Nephron progenitor cell (in vitro differentiated cells): ENCODE data around the gene ZBTB34.

Source experiments
- DNase-seq: peaks from one replicate; pipeline ENCODE4 v3.0.0; 2021
- H3K27ac Mint-ChIP-seq: 2 replicates; pipeline ENCODE4 v1.8.0; 2021; ENCODE audit warnings: mild to moderate bottlenecking, moderate library complexity, mixed read lengths
- H3K27me3 Mint-ChIP-seq: 2 replicates; pipeline ENCODE4 v1.8.0; 2021; ENCODE audit warnings: mild to moderate bottlenecking, low read depth, mixed read lengths; ENCODE audit not compliant: poor library complexity
- H3K36me3 Mint-ChIP-seq: 2 replicates; pipeline ENCODE4 v1.8.0; 2021; ENCODE audit warnings: low read depth, mixed read lengths
- H3K4me1 Mint-ChIP-seq: 2 replicates; pipeline ENCODE4 v1.8.0; 2021; ENCODE audit warnings: mixed read lengths
- H3K4me3 Mint-ChIP-seq: 2 replicates; pipeline ENCODE4 v1.8.0; 2021; ENCODE audit warnings: mild to moderate bottlenecking, moderate library complexity, mixed read lengths
- H3K9me3 Mint-ChIP-seq: 2 replicates; pipeline ENCODE4 v1.8.0; 2021; ENCODE audit warnings: mild to moderate bottlenecking, moderate library complexity, mixed read lengths
- CTCF ChIP-seq: fragments of 200-600 bp; sonication (generic); IDR thresholded peaks from 2 replicates; pipeline ENCODE4 v1.5.0; 2021; ENCODE audit warnings: antibody characterized with exemption

Gene ZBTB34

GRCh38 chr9:126886034-126886822 is 25.8 kb downstream of the ZBTB34 start:
- Mint-ChIP-seq H3K9me3 (no peaks in the 10 kb centered on the region), H3K4me1 (peaks cover 49% of the 10 kb centered on the region), H3K4me3 (peak overlapping the region; percentile 9), H3K27me3 (no peaks in the 10 kb centered on the region), H3K27ac (peak overlapping the region; percentile 38), H3K36me3 (peaks cover 5% of the 10 kb centered on the region)
- peak; percentile 25 for DNase-seq
- no peak for TF ChIP-seq CTCF

- peaks cover 2% of the 10 kb centered on the region for H3K36me3 Mint-ChIP-seq
- no peak for DNase-seq
- H3K4me1 Mint-ChIP-seq, result peaks cover 49% of the 10 kb centered on the region
- H3K4me3 Mint-ChIP-seq, result no peak overlapping the region
- no peaks in the 10 kb centered on the region for H3K9me3 Mint-ChIP-seq
- no peaks in the 10 kb centered on the region for H3K27me3 Mint-ChIP-seq
- no peak overlapping the region for H3K27ac Mint-ChIP-seq
- TF ChIP-seq CTCF, result no peak
These were observed 26.5 kb downstream of the ZBTB34 start for GRCh38 chr9:126886897-126887296.

- H3K4me3 Mint-ChIP-seq, result no peak overlapping the region
- peaks cover 17% of the 10 kb centered on the region for H3K4me1 Mint-ChIP-seq
- no peak overlapping the region for H3K27ac Mint-ChIP-seq
- peaks cover 3% of the 10 kb centered on the region for H3K27me3 Mint-ChIP-seq
- no peak for DNase-seq
- no peaks in the 10 kb centered on the region for H3K36me3 Mint-ChIP-seq
- TF ChIP-seq CTCF, result no peak
- no peaks in the 10 kb centered on the region for H3K9me3 Mint-ChIP-seq
These were observed 31.2 kb downstream of the ZBTB34 start for GRCh38 chr9:126891676-126892075.

- H3K36me3 Mint-ChIP-seq, result no peaks in the 10 kb centered on the region
These were observed 32.6 kb downstream of the ZBTB34 start for GRCh38 chr9:126893079-126893478.

GRCh38 chr9:126894052-126894603 is 33.7 kb downstream of the ZBTB34 start:
- Mint-ChIP-seq H3K27me3 (peaks cover 20% of the 10 kb centered on the region), H3K4me1 (peaks cover 12% of the 10 kb centered on the region), H3K9me3 (peaks cover 4% of the 10 kb centered on the region), H3K36me3 (no peaks in the 10 kb centered on the region), H3K27ac (no peak overlapping the region), H3K4me3 (no peak overlapping the region)
- TF ChIP-seq CTCF, result no peak
- DNase-seq, result no peak

More at GRCh38 chr9:126893079-126893478, 32.6 kb downstream of the ZBTB34 start:
- Mint-ChIP-seq H3K27me3 (peaks cover 15% of the 10 kb centered on the region), H3K4me1 (peaks cover 12% of the 10 kb centered on the region), H3K4me3 (no peak overlapping the region), H3K27ac (no peak overlapping the region), H3K9me3 (peaks cover 4% of the 10 kb centered on the region)
- TF ChIP-seq CTCF, result peak; percentile 33
- no peak for DNase-seq
